UCSD-AML1 (cell line): ENCODE results near the gene C2orf49.

Experiments used
- DNase-seq: peaks from one replicate; lab custom pipeline; 2025; ENCODE audit not compliant: unreplicated experiment; lab: John Stamatoyannopoulos, UW

Gene C2orf49

DNA sequence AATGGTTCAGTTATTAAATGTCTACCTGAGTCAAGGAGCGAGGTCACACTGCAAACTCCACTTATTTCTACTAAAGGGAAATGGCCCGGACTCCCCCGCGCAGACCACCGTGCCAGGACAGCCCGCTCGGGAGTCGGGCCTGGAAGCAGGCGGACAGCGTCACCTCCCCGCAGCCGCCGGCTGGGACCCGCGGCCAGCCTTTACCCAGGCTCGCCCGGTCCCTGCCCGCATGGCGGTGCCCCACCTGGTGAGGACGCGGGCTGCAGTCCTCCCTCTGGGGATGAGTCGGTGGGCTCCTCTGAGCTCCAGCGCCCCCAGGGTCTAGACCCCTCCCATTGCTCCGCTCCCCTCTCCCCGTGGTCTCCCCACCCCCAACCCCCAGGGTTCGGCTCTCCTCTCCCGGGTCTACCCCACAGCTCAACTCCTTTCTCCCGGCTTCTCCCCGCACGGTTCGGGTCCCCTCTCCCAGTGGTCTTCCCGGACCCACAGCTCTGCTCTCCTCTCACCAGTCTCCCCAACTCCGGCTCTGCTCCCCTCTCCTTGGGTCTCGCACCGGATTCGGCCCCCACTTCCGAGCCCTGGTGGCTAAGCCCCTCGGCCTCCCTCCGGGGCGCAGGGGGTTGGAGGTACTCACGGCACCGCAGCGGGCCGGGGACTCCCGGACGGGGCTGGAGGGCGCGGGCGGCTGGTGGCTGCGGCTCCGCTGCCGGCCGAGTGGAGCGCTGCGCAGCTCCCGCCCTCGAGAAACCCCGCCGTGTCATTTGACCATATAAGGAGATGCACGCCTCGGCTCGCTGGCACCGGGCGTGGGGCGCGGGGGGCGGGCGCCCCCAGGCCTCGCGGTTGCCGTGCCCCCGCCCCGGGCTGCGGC, 61.2 kb downstream of the C2orf49 start, which contains the start of gene FHL2:
TSS of gene FHL2 (minus strand) at position 716 of the 871 bp plus-strand sequence. CDS start 12,535 bp downstream, outside the sequence.
- peak; percentile 81 for DNase-seq
